ENCODE data around the gene STX2. TPM values are rescaled to one million over a fixed set of nuclear protein-coding genes. Genes with fewer than 3 reads are reported as not detected.

STX2 gene
- total RNA-seq, 2 donors from 2014 or later = 24.5 to 26.3 TPM

- Histone ChIP-seq H3K27ac (no peak overlapping the region), H3K9me3 (no peaks in the 10 kb centered on the region), H3K4me1 (no peaks in the 10 kb centered on the region), H3K36me3 (peaks cover 91% of the 10 kb centered on the region), H3K4me3 (no peak overlapping the region), H3K27me3 (no peaks in the 10 kb centered on the region)
- DNase-seq (ENCODE audit: low spot score) = no peak
- no peak for TF ChIP-seq CTCF (IDR thresholded peaks at IDR 0.05)
Observed at GRCh38 chr12:130799051-130799450, 40.0 kb downstream of the STX2 start.

GRCh38 chr12:130796985-130797686, 41.9 kb downstream of the STX2 start:
- DNase-seq (ENCODE audit: low spot score) = no peak
- H3K4me1 ChIP-seq = no peaks in the 10 kb centered on the region
- H3K4me3 ChIP-seq = no peak overlapping the region
- H3K9me3 ChIP-seq = no peaks in the 10 kb centered on the region
- peaks cover 87% of the 10 kb centered on the region for H3K36me3 ChIP-seq
- H3K27me3 ChIP-seq = no peaks in the 10 kb centered on the region
- no peak overlapping the region for H3K27ac ChIP-seq
- TF ChIP-seq CTCF (IDR thresholded peaks at IDR 0.05) = no peak

GRCh38 chr12:130795906-130796305, 43.1 kb downstream of the STX2 start:
- Histone ChIP-seq H3K27me3 (no peaks in the 10 kb centered on the region), H3K27ac (no peak overlapping the region), H3K4me3 (no peak overlapping the region), H3K36me3 (peaks cover 83% of the 10 kb centered on the region), H3K4me1 (no peaks in the 10 kb centered on the region), H3K9me3 (no peaks in the 10 kb centered on the region)
- no peak for DNase-seq (ENCODE audit: low spot score)
- no peak for TF ChIP-seq CTCF (IDR thresholded peaks at IDR 0.05)

- no peak for DNase-seq (ENCODE audit: low spot score)
- no peak for TF ChIP-seq CTCF (IDR thresholded peaks at IDR 0.05)
- H3K36me3 ChIP-seq = peaks cover 70% of the 10 kb centered on the region
- H3K4me3 ChIP-seq = no peak overlapping the region
- H3K27me3 ChIP-seq = no peaks in the 10 kb centered on the region
- H3K27ac ChIP-seq = no peak overlapping the region
- H3K9me3 ChIP-seq = no peaks in the 10 kb centered on the region
- H3K4me1 ChIP-seq = no peaks in the 10 kb centered on the region
Observed at GRCh38 chr12:130793554-130793849, 45.5 kb downstream of the STX2 start.

- no peaks in the 10 kb centered on the region for H3K9me3 ChIP-seq
- no peaks in the 10 kb centered on the region for H3K4me1 ChIP-seq
- peaks cover 65% of the 10 kb centered on the region for H3K36me3 ChIP-seq
- H3K27me3 ChIP-seq = no peaks in the 10 kb centered on the region
- H3K27ac ChIP-seq = no peak overlapping the region
- H3K4me3 ChIP-seq = no peak overlapping the region
- TF ChIP-seq CTCF (IDR thresholded peaks at IDR 0.05) = no peak
- DNase-seq (ENCODE audit: low spot score) = no peak
Observed at GRCh38 chr12:130792821-130793553, 46.1 kb downstream of the STX2 start.
